SK-N-SH (cell line): ENCODE results near the gene RABGGTA. TPM values are rescaled to one million over a fixed set of nuclear protein-coding genes. Genes with fewer than 3 reads are reported as not detected.

Experiments used
- CTCF ChIA-PET: fragments of 300-600, 350-600 bp; formaldehyde crosslinking; extraction: SDS; loops from one replicate; lab custom pipeline; 2021; lab: Yijun Ruan, JAX
- POLR2A ChIA-PET: fragments of 350-600 bp; sonication (Branson Sonifier 250); formaldehyde crosslinking; extraction: SDS; loops from one replicate; lab custom pipeline; 2020; ENCODE audit warnings: antibody characterized with exemption, inconsistent platforms; lab: Yijun Ruan, JAX
- DNase-seq: peaks from one replicate; pipeline ENCODE4 v3.0.0; 2012
- H2AFZ ChIP-seq: fragments of 200-600 bp; sonication (generic); 2 replicates; pipeline ENCODE4 v1.8.1; 2016; ENCODE audit warnings: antibody characterized with exemption, mild to moderate bottlenecking, low read depth
- H3F3A ChIP-seq: fragments of 200-600 bp; sonication (generic); replicated peaks from 2 replicates; pipeline ENCODE3; 2016; ENCODE audit warnings: antibody characterized with exemption, mild to moderate bottlenecking; ENCODE audit not compliant: insufficient read depth
- H3K27ac ChIP-seq, 2 experiments: fragments of 200-500 bp in 1 of 2; fragments of 200-600 bp in 1 of 2; sonication (Bioruptor generic) in 1 of 2; sonication (generic), shearing (Covaris generic) in 1 of 2; 2 replicates each; pipeline versions ENCODE4 v1.5.1 to v1.6.1; 2014 to 2016; ENCODE audit warnings: low read depth in 2 of 2, inconsistent platforms in 1 of 2, low read length in 1 of 2, mild to moderate bottlenecking in 1 of 2, mixed read lengths in 1 of 2
- H3K27me3 ChIP-seq: fragments of 200-600 bp; sonication (generic), shearing (Covaris generic); 2 replicates; pipeline ENCODE4 v1.6.1; 2016; ENCODE audit warnings: mixed run types; ENCODE audit not compliant: insufficient read depth
- H3K36me3 ChIP-seq, 2 experiments: fragments of 200-500 bp in 1 of 2; fragments of 200-600 bp in 1 of 2; sonication (Bioruptor generic) in 1 of 2; sonication (generic) in 1 of 2; replicated peaks in 1 of 2; 2 replicates each; pipeline versions ENCODE3 to v1.5.1; 2014 to 2016; ENCODE audit warnings: low read length in 1 of 2, mild to moderate bottlenecking in 1 of 2; ENCODE audit not compliant: insufficient read depth in 2 of 2, control insufficient read depth in 1 of 2
- H3K4me1 ChIP-seq, 2 experiments: fragments of 200-500 bp in 1 of 2; fragments of 200-600 bp in 1 of 2; sonication (Bioruptor generic) in 1 of 2; sonication (generic), shearing (Covaris generic) in 1 of 2; 2 replicates each; pipeline versions ENCODE4 v1.5.1 to v1.6.1; 2014 to 2016; ENCODE audit warnings: low read depth in 1 of 2, low read length in 1 of 2, mixed run types in 1 of 2; ENCODE audit not compliant: insufficient read depth in 2 of 2, control insufficient read depth in 1 of 2
- H3K4me2 ChIP-seq: fragments of 200-600 bp; sonication (generic), shearing (Covaris generic); 2 replicates; pipeline ENCODE4 v1.6.1; 2017; ENCODE audit warnings: mixed run types
- H3K4me3 ChIP-seq, 2 experiments: fragments of 200-500 bp in 1 of 2; fragments of 200-600 bp in 1 of 2; sonication (Bioruptor generic) in 1 of 2; sonication (generic), shearing (Covaris generic) in 1 of 2; 2 replicates each; pipeline versions ENCODE4 v1.5.1 to v1.8.1; 2014 to 2016; ENCODE audit warnings: low read depth in 2 of 2, inconsistent platforms in 1 of 2, low read length in 1 of 2, mild to moderate bottlenecking in 1 of 2, mixed read lengths in 1 of 2, moderate library complexity in 1 of 2
- H3K79me2 ChIP-seq: fragments of 200-600 bp; sonication (generic); 2 replicates; pipeline ENCODE4 v1.8.1; 2017; ENCODE audit warnings: mild to moderate bottlenecking; ENCODE audit not compliant: insufficient read depth
- H3K9ac ChIP-seq: fragments of 200-600 bp; sonication (generic); 2 replicates; pipeline ENCODE4 v1.6.1; 2017; ENCODE audit warnings: mixed run types
- H3K9me2 ChIP-seq: fragments of 200-600 bp; sonication (generic); 2 replicates; pipeline ENCODE4 v1.6.1; 2017; ENCODE audit warnings: mixed run types
- H3K9me3 ChIP-seq: fragments of 200-600 bp; sonication (generic); 2 replicates; pipeline ENCODE4 v1.6.1; 2017; ENCODE audit warnings: mixed run types, mild to moderate bottlenecking, moderate library complexity
- H4K20me1 ChIP-seq: fragments of 200-600 bp; sonication (generic); 2 replicates; pipeline ENCODE4 v1.6.1; 2017; ENCODE audit warnings: mild to moderate bottlenecking, mixed run types; ENCODE audit not compliant: insufficient read depth
- CHD2 ChIP-seq: fragments of 150-350 bp; IDR thresholded peaks from 2 replicates; pipeline ENCODE4 v1.6.1; 2018; ENCODE audit warnings: low read length; ENCODE audit not compliant: partially characterized antibody
- ELF1 ChIP-seq: IDR thresholded peaks from 2 replicates; pipeline ENCODE4 v1.4.0; 2012
- FOSL2 ChIP-seq: IDR thresholded peaks from 2 replicates; pipeline ENCODE4 v1.4.0; 2012; ENCODE audit warnings: low read depth, mild to moderate bottlenecking, moderate library complexity, borderline replicate concordance
- FOXJ3 ChIP-seq: sonication (generic); formaldehyde crosslinking; IDR thresholded peaks from 2 replicates; pipeline ENCODE4 v1.5.1; 2020; ENCODE audit warnings: mild to moderate bottlenecking, missing genetic modification reagents
- FOXM1 ChIP-seq: IDR thresholded peaks from 2 replicates; pipeline ENCODE4 v1.4.0; 2012; ENCODE audit warnings: low read depth, mild to moderate bottlenecking
- MEF2A ChIP-seq: IDR thresholded peaks from 2 replicates; pipeline ENCODE4 v1.4.0; 2012; ENCODE audit warnings: low read depth, borderline replicate concordance
- MXI1 ChIP-seq: IDR thresholded peaks from 2 replicates; pipeline ENCODE4 v1.6.1; 2012; ENCODE audit warnings: mild to moderate bottlenecking, low read depth, low read length, improper control_type of control experiment
- NRF1 ChIP-seq: IDR thresholded peaks from 2 replicates; pipeline ENCODE4 v1.6.1; 2012; ENCODE audit warnings: low read depth, mild to moderate bottlenecking, low read length
- POLR2AphosphoS5 ChIP-seq: IDR thresholded peaks from 2 replicates; pipeline ENCODE4 v1.6.1; 2012; ENCODE audit warnings: low read depth, low read length
- RAD21 ChIP-seq: IDR thresholded peaks from 2 replicates; pipeline ENCODE4 v1.6.1; 2012; ENCODE audit warnings: mild to moderate bottlenecking, low read length
- TCF12 ChIP-seq: IDR thresholded peaks from 2 replicates; pipeline ENCODE4 v1.4.0; 2012
- TEAD4 ChIP-seq: IDR thresholded peaks from 2 replicates; pipeline ENCODE4 v1.4.0; 2012; ENCODE audit warnings: mild to moderate bottlenecking, borderline replicate concordance; ENCODE audit not compliant: insufficient read depth
- WGBS: methylation state at CpG from one replicate; pipeline ENCODE4 v1.1.6; 2017; ENCODE audit warnings: low lambda C conversion rate; 5-methylcytosine and 5-hydroxymethylcytosine counted together
- polyA plus RNA-seq, 3 experiments: library from polyadenylated mRNA; depleted of rRNA; stranded (reverse); fragments of >200 nt; gene quantifications; 2 replicates each; pipeline ENCODE4 v1.2.3, GENCODE V29; 2012
- TF ChIP-seq, protein P1 (sequence below): IDR thresholded peaks from 2 replicates; pipeline ENCODE4; 2012
- TF ChIP-seq, protein P2 (sequence below): fragments of 150-350 bp; IDR thresholded peaks from 2 replicates; pipeline ENCODE4 v1.6.1; 2017; ENCODE audit warnings: antibody characterized with exemption, low read length, low read depth, borderline replicate concordance
- TF ChIP-seq, protein P3 (sequence below): IDR thresholded peaks from 2 replicates; pipeline ENCODE4 v1.4.0; 2012; ENCODE audit warnings: low read depth, borderline replicate concordance
- TF ChIP-seq, protein P4 (sequence below): IDR thresholded peaks from 2 replicates; pipeline ENCODE4 v1.4.0; 2012; ENCODE audit warnings: low read depth, borderline replicate concordance
- TF ChIP-seq, protein P5 (sequence below): fragments of 200-600 bp; sonication (generic); IDR thresholded peaks from 2 replicates; pipeline ENCODE4 v1.6.1; 2017; ENCODE audit warnings: antibody characterized with exemption, mild to moderate bottlenecking, moderate library complexity

RABGGTA gene
- polyA plus RNA-seq, 1 of the 3 experiments (the other 2 are of a cell fraction): 59.4 TPM

DNA sequence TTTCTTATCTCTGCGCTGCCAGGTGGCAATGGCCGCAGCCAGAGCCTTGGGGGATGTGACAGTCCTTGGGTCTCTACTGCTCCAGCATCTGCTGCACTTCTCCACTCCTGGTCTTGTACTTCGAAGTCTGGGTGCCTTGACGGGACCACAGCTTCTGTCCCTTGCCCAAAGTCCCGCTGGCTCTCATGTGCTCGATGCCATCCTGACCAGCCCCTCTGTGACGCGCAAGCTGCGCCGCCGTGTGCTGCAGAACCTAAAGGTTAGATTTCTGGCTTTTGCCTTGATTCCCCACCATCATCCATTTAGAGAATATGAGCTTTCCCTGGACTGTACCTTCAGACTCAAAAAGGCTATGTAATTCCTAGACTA, 32.6 kb upstream of the RABGGTA start:
- POLR2A ChIA-PET: no interaction called here
- no peak overlapping the region for H3K9ac ChIP-seq

More for the DNA sequence above, 32.6 kb upstream of the RABGGTA start:
- CTCF ChIA-PET: interaction anchor here (0.8 to 6.4 kb wide), 3 partner anchors 9 to 62 kb away, joined by 4 to 66 read pairs (median 5); partner anchors contain the start of gene TINF2
- 95% methylated on average over 10 of the region's 11 CpGs for WGBS
- H3K4me1 ChIP-seq: peaks cover 6 to 13% of the 10 kb centered on the region in 2 experiments; a peak in 3 of 4 replicates
- no peaks in the 10 kb centered on the region for H3K27me3 ChIP-seq
- H3K9me2 ChIP-seq: no peaks in the 10 kb centered on the region
- DNase-seq: no peak
- no peak overlapping the region for H2AFZ ChIP-seq
- peaks cover 28% of the 10 kb centered on the region for H3K79me2 ChIP-seq
- H3K4me3 ChIP-seq: no peak overlapping the region
- TF ChIP-seq, protein P1, sequence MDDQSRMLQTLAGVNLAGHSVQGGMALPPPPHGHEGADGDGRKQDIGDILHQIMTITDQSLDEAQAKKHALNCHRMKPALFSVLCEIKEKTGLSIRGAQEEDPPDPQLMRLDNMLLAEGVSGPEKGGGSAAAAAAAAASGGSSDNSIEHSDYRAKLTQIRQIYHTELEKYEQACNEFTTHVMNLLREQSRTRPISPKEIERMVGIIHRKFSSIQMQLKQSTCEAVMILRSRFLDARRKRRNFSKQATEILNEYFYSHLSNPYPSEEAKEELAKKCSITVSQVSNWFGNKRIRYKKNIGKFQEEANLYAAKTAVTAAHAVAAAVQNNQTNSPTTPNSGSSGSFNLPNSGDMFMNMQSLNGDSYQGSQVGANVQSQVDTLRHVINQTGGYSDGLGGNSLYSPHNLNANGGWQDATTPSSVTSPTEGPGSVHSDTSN: no peak
- no peak for TF ChIP-seq NRF1
- no peak for TF ChIP-seq FOSL2
- no peak for TF ChIP-seq TCF12
- no peak for TF ChIP-seq FOXM1
- TF ChIP-seq, protein P2, sequence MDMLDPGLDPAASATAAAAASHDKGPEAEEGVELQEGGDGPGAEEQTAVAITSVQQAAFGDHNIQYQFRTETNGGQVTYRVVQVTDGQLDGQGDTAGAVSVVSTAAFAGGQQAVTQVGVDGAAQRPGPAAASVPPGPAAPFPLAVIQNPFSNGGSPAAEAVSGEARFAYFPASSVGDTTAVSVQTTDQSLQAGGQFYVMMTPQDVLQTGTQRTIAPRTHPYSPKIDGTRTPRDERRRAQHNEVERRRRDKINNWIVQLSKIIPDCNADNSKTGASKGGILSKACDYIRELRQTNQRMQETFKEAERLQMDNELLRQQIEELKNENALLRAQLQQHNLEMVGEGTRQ: no peak
- TF ChIP-seq ELF1: no peak
- no peak for TF ChIP-seq FOXJ3 (CRISPR knock-in tag)
- TF ChIP-seq TEAD4: no peak
- no peak for TF ChIP-seq MEF2A
- no peak for TF ChIP-seq MXI1
- TF ChIP-seq, protein P3, sequence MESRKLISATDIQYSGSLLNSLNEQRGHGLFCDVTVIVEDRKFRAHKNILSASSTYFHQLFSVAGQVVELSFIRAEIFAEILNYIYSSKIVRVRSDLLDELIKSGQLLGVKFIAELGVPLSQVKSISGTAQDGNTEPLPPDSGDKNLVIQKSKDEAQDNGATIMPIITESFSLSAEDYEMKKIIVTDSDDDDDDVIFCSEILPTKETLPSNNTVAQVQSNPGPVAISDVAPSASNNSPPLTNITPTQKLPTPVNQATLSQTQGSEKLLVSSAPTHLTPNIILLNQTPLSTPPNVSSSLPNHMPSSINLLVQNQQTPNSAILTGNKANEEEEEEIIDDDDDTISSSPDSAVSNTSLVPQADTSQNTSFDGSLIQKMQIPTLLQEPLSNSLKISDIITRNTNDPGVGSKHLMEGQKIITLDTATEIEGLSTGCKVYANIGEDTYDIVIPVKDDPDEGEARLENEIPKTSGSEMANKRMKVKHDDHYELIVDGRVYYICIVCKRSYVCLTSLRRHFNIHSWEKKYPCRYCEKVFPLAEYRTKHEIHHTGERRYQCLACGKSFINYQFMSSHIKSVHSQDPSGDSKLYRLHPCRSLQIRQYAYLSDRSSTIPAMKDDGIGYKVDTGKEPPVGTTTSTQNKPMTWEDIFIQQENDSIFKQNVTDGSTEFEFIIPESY: no peak
- TF ChIP-seq CHD2: no peak
- TF ChIP-seq, protein P4, sequence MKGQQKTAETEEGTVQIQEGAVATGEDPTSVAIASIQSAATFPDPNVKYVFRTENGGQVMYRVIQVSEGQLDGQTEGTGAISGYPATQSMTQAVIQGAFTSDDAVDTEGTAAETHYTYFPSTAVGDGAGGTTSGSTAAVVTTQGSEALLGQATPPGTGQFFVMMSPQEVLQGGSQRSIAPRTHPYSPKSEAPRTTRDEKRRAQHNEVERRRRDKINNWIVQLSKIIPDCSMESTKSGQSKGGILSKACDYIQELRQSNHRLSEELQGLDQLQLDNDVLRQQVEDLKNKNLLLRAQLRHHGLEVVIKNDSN: no peak
- TF ChIP-seq, protein P5, sequence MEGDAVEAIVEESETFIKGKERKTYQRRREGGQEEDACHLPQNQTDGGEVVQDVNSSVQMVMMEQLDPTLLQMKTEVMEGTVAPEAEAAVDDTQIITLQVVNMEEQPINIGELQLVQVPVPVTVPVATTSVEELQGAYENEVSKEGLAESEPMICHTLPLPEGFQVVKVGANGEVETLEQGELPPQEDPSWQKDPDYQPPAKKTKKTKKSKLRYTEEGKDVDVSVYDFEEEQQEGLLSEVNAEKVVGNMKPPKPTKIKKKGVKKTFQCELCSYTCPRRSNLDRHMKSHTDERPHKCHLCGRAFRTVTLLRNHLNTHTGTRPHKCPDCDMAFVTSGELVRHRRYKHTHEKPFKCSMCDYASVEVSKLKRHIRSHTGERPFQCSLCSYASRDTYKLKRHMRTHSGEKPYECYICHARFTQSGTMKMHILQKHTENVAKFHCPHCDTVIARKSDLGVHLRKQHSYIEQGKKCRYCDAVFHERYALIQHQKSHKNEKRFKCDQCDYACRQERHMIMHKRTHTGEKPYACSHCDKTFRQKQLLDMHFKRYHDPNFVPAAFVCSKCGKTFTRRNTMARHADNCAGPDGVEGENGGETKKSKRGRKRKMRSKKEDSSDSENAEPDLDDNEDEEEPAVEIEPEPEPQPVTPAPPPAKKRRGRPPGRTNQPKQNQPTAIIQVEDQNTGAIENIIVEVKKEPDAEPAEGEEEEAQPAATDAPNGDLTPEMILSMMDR: no peak
- TF ChIP-seq POLR2AphosphoS5: no peak
- no peak for TF ChIP-seq RAD21
- peaks cover 4% of the 10 kb centered on the region for H3F3A ChIP-seq
- H3K27ac ChIP-seq: no peak overlapping the region
- no peaks in the 10 kb centered on the region for H3K9me3 ChIP-seq
- peaks cover 33 to 68% of the 10 kb centered on the region in 2 experiments for H3K36me3 ChIP-seq
- no peaks in the 10 kb centered on the region for H4K20me1 ChIP-seq
- H3K4me2 ChIP-seq: no peak overlapping the region
